ENCODE data around the gene SCNN1G. TPM values are rescaled to one million over a fixed set of nuclear protein-coding genes. Genes with fewer than 3 reads are reported as not detected.

The SCNN1G gene
- total RNA-seq, 2 experiments from 2014 or later, result not detected

GRCh38 chr16:23160574-23160973 lies 22.0 kb upstream of the SCNN1G start:
- no peaks in the 10 kb centered on the region for H3K9me3 Mint-ChIP-seq
- no peaks in the 10 kb centered on the region for H3K36me3 Mint-ChIP-seq (ENCODE audit: low read depth)
- ChIA-PET CTCF (no interaction called here), POLR2A (no interaction called here)
- H3K27me3 Mint-ChIP-seq, result peaks cover 26% of the 10 kb centered on the region
- H3K4me3 Mint-ChIP-seq, result no peak overlapping the region
- peaks cover 11% of the 10 kb centered on the region for H3K4me1 Mint-ChIP-seq
- no peak overlapping the region for H3K27ac Mint-ChIP-seq
- DNase-seq, result no peak

DNA sequence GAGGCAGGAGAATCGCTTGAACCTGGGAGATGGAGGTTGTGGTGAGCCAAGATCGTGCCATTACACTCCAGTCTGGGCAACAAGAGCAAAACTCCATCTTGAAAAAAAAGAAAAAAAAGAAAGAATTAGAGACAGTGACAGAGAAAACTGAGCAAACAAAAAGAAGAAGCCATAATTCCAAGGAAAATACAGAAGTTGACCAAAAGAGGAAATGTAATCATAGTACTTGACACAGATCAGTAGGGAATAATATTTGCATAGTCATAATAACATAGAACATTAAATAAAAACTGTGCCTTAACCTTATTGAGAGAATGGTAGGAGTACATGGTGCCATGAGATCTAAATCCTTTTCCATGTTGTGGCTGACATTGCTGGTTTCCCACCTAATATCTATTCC lies 18.6 kb upstream of the SCNN1G start:
- Mint-ChIP-seq H3K9me3 (no peaks in the 10 kb centered on the region), H3K27ac (no peak overlapping the region), H3K36me3 (ENCODE audit: low read depth) (no peaks in the 10 kb centered on the region), H3K4me3 (no peak overlapping the region), H3K4me1 (no peaks in the 10 kb centered on the region), H3K27me3 (peaks cover 37% of the 10 kb centered on the region)
- no peak for DNase-seq
- ChIA-PET POLR2A (interaction anchor here (1.3 kb wide), 1 partner anchor 14 kb away, joined by 3 read pairs; the partner anchor contains the start of gene USP31), CTCF (no interaction called here)

DNA sequence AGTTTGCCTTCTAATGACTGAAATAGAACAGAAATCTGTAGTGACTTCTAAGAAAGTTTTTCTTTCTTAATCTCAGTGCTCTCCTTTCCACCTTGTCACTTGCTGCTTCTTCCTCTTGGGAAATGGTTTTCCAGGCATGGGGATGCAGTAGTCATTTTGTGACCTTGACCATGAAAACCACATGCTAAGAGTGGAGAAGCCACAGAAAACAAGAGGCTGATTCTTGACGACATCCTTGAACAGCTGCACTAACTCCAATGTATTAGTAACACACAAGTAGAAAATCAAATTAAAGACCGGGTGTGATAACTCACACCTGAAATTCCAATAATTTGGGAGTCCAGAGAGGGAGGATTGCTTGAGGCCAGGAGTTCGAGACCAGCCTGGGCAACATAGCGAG lies 17.8 kb upstream of the SCNN1G start:
- H3K4me1 Mint-ChIP-seq, result no peaks in the 10 kb centered on the region
- ChIA-PET POLR2A (interaction anchor here (1.3 kb wide), 1 partner anchor 15 kb away, joined by 3 read pairs; the partner anchor contains the start of gene USP31), CTCF (no interaction called here)
- no peak overlapping the region for H3K27ac Mint-ChIP-seq
- no peaks in the 10 kb centered on the region for H3K36me3 Mint-ChIP-seq (ENCODE audit: low read depth)
- H3K27me3 Mint-ChIP-seq, result peaks cover 42% of the 10 kb centered on the region
- H3K4me3 Mint-ChIP-seq, result no peak overlapping the region
- no peak for DNase-seq
- H3K9me3 Mint-ChIP-seq, result no peaks in the 10 kb centered on the region

GRCh38 chr16:23172583-23172982 lies 10.0 kb upstream of the SCNN1G start:
- ChIA-PET CTCF (no interaction called here), POLR2A (no interaction called here)
- no peak overlapping the region for H3K27ac Mint-ChIP-seq

GRCh38 chr16:23172994-23173393 lies 9.6 kb upstream of the SCNN1G start:
- ChIA-PET CTCF (no interaction called here), POLR2A (no interaction called here)
- DNase-seq, result no peak
- Mint-ChIP-seq H3K9me3 (no peaks in the 10 kb centered on the region), H3K4me1 (no peaks in the 10 kb centered on the region), H3K27ac (no peak overlapping the region), H3K4me3 (no peak overlapping the region), H3K27me3 (peaks cover 30% of the 10 kb centered on the region), H3K36me3 (ENCODE audit: low read depth) (no peaks in the 10 kb centered on the region)

More at GRCh38 chr16:23172583-23172982, 10.0 kb upstream of the SCNN1G start:
- Mint-ChIP-seq H3K9me3 (no peaks in the 10 kb centered on the region), H3K36me3 (ENCODE audit: low read depth) (no peaks in the 10 kb centered on the region), H3K4me3 (no peak overlapping the region), H3K4me1 (no peaks in the 10 kb centered on the region), H3K27me3 (peaks cover 31% of the 10 kb centered on the region)
- DNase-seq, result no peak

DNA sequence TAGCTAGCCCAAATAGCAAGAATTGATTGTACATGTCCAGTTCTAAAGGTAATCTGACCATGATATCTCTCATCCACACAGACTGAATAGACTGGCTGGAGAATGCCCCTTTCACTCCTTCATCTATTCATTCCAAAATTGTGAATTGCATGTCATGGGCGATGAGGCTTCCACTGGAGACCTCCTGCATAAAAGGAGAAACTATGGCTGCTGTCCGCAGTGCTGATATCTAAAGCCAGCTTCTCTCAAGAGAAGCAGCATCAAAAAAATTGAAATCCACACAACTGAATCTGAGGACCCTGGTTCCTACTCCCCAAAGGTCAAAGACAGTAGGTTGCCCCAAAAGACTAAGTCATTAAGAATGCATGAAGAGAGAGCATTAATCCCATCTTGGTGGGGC lies 7.9 kb upstream of the SCNN1G start:
- Mint-ChIP-seq H3K36me3 (ENCODE audit: low read depth) (no peaks in the 10 kb centered on the region), H3K27me3 (peaks cover 30% of the 10 kb centered on the region), H3K27ac (no peak overlapping the region), H3K4me1 (no peaks in the 10 kb centered on the region), H3K4me3 (no peak overlapping the region), H3K9me3 (no peaks in the 10 kb centered on the region)
- POLR2A ChIA-PET, result no interaction called here
- CTCF ChIA-PET, result interaction anchor here (0.6 kb wide), 1 partner anchor 574 kb away, joined by 3 read pairs; no protein-coding TSS in a partner anchor
- DNase-seq, result no peak

DNA sequence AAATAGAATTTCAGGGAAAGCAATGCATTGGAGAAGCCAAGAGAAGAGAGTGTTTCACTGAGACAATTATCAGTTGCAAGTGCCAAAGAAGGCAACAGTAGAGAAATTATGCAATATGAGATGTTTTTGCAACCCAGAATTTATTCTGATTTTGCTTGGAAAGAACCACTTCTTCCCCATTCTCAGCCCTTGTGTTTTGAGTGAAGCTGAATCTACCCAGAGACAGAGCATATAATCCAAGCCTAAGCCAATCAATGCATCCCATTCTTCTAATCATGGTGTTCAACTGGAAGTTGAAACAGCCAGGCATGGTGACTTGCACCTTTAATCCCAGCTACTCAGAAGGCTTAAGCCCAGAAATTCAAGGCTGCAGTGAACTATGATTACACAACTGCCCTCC lies 6.9 kb upstream of the SCNN1G start:
- Mint-ChIP-seq H3K9me3 (no peaks in the 10 kb centered on the region), H3K27ac (no peak overlapping the region), H3K36me3 (ENCODE audit: low read depth) (no peaks in the 10 kb centered on the region), H3K4me3 (no peak overlapping the region), H3K4me1 (no peaks in the 10 kb centered on the region), H3K27me3 (peaks cover 30% of the 10 kb centered on the region)
- ChIA-PET CTCF (no interaction called here), POLR2A (no interaction called here)
- DNase-seq, result no peak

DNA sequence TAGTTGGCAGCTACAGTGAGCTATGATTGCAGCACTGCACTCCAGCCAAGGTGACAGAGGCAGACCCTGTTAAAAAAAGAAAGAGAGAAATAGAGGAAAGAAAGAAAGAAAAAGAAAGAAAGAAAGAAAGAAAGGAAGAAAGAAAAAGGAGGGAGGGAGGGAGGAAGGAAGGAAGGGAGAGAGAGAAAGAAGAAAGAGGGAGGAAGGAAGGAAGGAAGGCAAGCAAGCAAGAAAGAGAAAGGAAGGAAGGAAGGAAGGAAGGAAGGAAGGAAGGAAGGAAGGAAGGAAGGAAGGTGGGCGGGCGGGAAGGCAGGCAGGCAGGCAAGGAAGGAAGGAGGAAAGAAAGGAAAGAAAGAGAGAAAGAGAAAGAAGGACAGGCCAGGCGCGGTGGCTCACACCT lies 1.0 kb upstream of the SCNN1G start:
- Mint-ChIP-seq H3K27me3 (peaks cover 52% of the 10 kb centered on the region), H3K36me3 (ENCODE audit: low read depth) (no peaks in the 10 kb centered on the region), H3K27ac (no peak overlapping the region), H3K9me3 (no peaks in the 10 kb centered on the region), H3K4me3 (no peak overlapping the region), H3K4me1 (peaks cover 8% of the 10 kb centered on the region)
- DNase-seq, result no peak
- POLR2A ChIA-PET, result no interaction called here
- CTCF ChIA-PET, result interaction anchor here (0.6 to 8.0 kb wide), 4 partner anchors 253 to 1653 kb away, joined by 3 to 100 read pairs (median 4); no protein-coding TSS in a partner anchor

GRCh38 chr16:23182206-23182678 lies 303 bp upstream of the SCNN1G start:
- peaks cover 8% of the 10 kb centered on the region for H3K4me1 Mint-ChIP-seq
- no peaks in the 10 kb centered on the region for H3K36me3 Mint-ChIP-seq (ENCODE audit: low read depth)
- H3K27ac Mint-ChIP-seq, result no peak overlapping the region
- no peaks in the 10 kb centered on the region for H3K9me3 Mint-ChIP-seq
- peak; percentile 76 for DNase-seq
- H3K27me3 Mint-ChIP-seq, result peaks cover 54% of the 10 kb centered on the region
- peak overlapping the region; percentile 16 for H3K4me3 Mint-ChIP-seq
- POLR2A ChIA-PET, result no interaction called here
- CTCF ChIA-PET, result interaction anchor here (0.6 to 8.0 kb wide), 4 partner anchors 253 to 1652 kb away, joined by 3 to 100 read pairs (median 4); no protein-coding TSS in a partner anchor

DNA sequence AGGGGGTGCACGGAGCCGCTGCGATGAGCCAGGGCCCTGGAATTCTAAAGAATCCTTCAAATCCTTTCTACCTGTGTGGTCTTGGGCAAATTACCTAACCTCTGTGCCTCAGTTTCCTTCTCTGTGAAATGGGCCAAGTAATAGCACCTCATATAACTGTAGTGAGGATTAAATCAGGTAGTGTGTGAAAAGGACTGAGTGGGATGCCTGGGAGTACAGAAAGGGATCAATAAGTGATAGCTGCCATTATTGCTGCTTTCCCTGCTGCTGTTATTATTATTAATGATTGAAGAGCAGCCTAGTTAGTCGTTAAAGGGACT lies 958 bp downstream of the SCNN1G start:
- H3K27ac Mint-ChIP-seq, result no peak overlapping the region
- peaks cover 8% of the 10 kb centered on the region for H3K4me1 Mint-ChIP-seq
- no peaks in the 10 kb centered on the region for H3K9me3 Mint-ChIP-seq
- CTCF ChIA-PET, result interaction anchor here (1.3 to 8.0 kb wide), 2 partner anchors 58 to 251 kb away, joined by 3 to 100 read pairs; no protein-coding TSS in a partner anchor
- H3K27me3 Mint-ChIP-seq, result peaks cover 58% of the 10 kb centered on the region
- no peak overlapping the region for H3K4me3 Mint-ChIP-seq
- no peaks in the 10 kb centered on the region for H3K36me3 Mint-ChIP-seq (ENCODE audit: low read depth)
- POLR2A ChIA-PET, result interaction anchor here (1.0 kb wide), 1 partner anchor 34 kb away, joined by 3 read pairs; the partner anchor contains the start of gene USP31
- no peak for DNase-seq

DNA sequence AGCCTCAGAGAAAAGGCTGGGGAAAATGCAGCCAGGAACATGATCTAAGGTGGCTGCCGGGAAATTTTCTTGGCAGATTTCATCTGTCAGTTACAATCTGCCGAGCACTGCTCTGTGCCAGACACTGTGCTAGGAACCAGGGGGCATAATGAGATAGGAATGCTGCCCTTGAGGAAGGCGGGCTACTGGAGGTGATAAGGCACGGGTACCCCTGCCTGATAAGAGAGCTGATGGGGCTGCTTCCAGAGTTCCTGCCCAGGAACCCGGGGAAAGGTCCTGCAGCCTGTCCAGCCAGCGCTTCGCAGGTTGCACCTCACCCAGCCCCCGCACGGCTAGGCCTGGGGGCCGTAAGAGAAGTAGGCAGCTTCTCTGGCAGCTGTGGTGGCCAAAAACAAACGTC lies 3.1 kb downstream of the SCNN1G start:
- ChIA-PET CTCF (interaction anchor here (8.0 kb wide), 1 partner anchor 249 kb away, joined by 100 read pairs; no protein-coding TSS in a partner anchor), POLR2A (no interaction called here)
- Mint-ChIP-seq H3K9me3 (no peaks in the 10 kb centered on the region), H3K27me3 (peaks cover 53% of the 10 kb centered on the region), H3K36me3 (ENCODE audit: low read depth) (no peaks in the 10 kb centered on the region), H3K4me1 (peaks cover 8% of the 10 kb centered on the region), H3K27ac (no peak overlapping the region), H3K4me3 (no peak overlapping the region)
- no peak for DNase-seq

DNA sequence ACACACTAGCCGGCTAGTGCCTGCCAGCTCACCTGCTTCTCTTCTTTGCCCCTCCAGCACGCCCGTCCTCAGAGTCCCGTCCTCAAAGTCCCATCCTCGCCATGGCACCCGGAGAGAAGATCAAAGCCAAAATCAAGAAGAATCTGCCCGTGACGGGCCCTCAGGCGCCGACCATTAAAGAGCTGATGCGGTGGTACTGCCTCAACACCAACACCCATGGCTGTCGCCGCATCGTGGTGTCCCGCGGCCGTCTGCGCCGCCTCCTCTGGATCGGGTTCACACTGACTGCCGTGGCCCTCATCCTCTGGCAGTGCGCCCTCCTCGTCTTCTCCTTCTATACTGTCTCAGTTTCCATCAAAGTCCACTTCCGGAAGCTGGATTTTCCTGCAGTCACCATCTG lies 3.6 kb downstream of the SCNN1G start:
- Mint-ChIP-seq H3K36me3 (ENCODE audit: low read depth) (no peaks in the 10 kb centered on the region), H3K27ac (no peak overlapping the region), H3K9me3 (no peaks in the 10 kb centered on the region), H3K4me3 (no peak overlapping the region), H3K27me3 (peaks cover 49% of the 10 kb centered on the region), H3K4me1 (peaks cover 8% of the 10 kb centered on the region)
- POLR2A ChIA-PET, result no interaction called here
- CTCF ChIA-PET, result no interaction called here
- DNase-seq, result no peak

- Mint-ChIP-seq H3K9me3 (no peaks in the 10 kb centered on the region), H3K4me1 (no peaks in the 10 kb centered on the region), H3K4me3 (no peak overlapping the region), H3K27me3 (peaks cover 39% of the 10 kb centered on the region), H3K27ac (no peak overlapping the region), H3K36me3 (ENCODE audit: low read depth) (no peaks in the 10 kb centered on the region)
- ChIA-PET CTCF (no interaction called here), POLR2A (no interaction called here)
- DNase-seq, result no peak
Observed at GRCh38 chr16:23187341-23187740, 4.8 kb downstream of the SCNN1G start.

- peaks cover 34% of the 10 kb centered on the region for H3K27me3 Mint-ChIP-seq
- H3K9me3 Mint-ChIP-seq, result no peaks in the 10 kb centered on the region
- H3K36me3 Mint-ChIP-seq (ENCODE audit: low read depth), result no peaks in the 10 kb centered on the region
- ChIA-PET POLR2A (no interaction called here), CTCF (no interaction called here)
- H3K27ac Mint-ChIP-seq, result no peak overlapping the region
- H3K4me3 Mint-ChIP-seq, result no peak overlapping the region
- DNase-seq, result no peak
- H3K4me1 Mint-ChIP-seq, result no peaks in the 10 kb centered on the region
Observed at GRCh38 chr16:23188911-23189310, 6.4 kb downstream of the SCNN1G start.
